Smooth muscle cell (in vitro differentiated cells): ENCODE results near the gene FIG4. TPM values are rescaled to one million over a fixed set of nuclear protein-coding genes. Genes with fewer than 3 reads are reported as not detected.

Source experiments
- DNase-seq: peaks from one replicate; lab custom pipeline; 2025; ENCODE audit not compliant: unreplicated experiment; lab: John Stamatoyannopoulos, UW
- H2AFZ ChIP-seq: fragments of 200-600 bp; sonication (generic); 2 replicates; pipeline ENCODE4 v1.6.0; 2016; ENCODE audit warnings: antibody characterized with exemption, low read depth, mild to moderate bottlenecking
- H3F3A ChIP-seq: fragments of 200-600 bp; sonication (generic); 2 replicates; pipeline ENCODE4 v1.6.0; 2017; ENCODE audit warnings: antibody characterized with exemption, low read depth
- H3K27ac ChIP-seq: fragments of 200-600 bp; sonication (generic); 2 replicates; pipeline ENCODE4 v1.5.1; 2016; ENCODE audit warnings: low read depth, mild to moderate bottlenecking
- H3K27me3 ChIP-seq: fragments of 200-600 bp; sonication (generic); 2 replicates; pipeline ENCODE4 v1.6.1; 2016; ENCODE audit warnings: low read depth, mild to moderate bottlenecking
- H3K36me3 ChIP-seq: fragments of 200-600 bp; sonication (generic); 2 replicates; pipeline ENCODE4 v1.5.1; 2016; ENCODE audit warnings: low read depth
- H3K4me1 ChIP-seq: fragments of 200-600 bp; sonication (generic); 2 replicates; pipeline ENCODE4 v1.5.1; 2016; ENCODE audit warnings: low read depth
- H3K4me2 ChIP-seq: fragments of 200-600 bp; sonication (generic); 2 replicates; pipeline ENCODE4 v1.6.0; 2016; ENCODE audit warnings: mild to moderate bottlenecking
- H3K4me3 ChIP-seq: fragments of 200-600 bp; sonication (generic); 2 replicates; pipeline ENCODE4 v1.5.1; 2016; ENCODE audit warnings: mild to moderate bottlenecking
- H3K79me2 ChIP-seq: fragments of 200-600 bp; sonication (generic); 2 replicates; pipeline ENCODE4 v1.6.0; 2016; ENCODE audit warnings: low read depth, mild to moderate bottlenecking
- H3K9ac ChIP-seq: fragments of 200-600 bp; sonication (generic); 2 replicates; pipeline ENCODE4 v1.6.0; 2016; ENCODE audit warnings: low read depth
- H3K9me3 ChIP-seq: fragments of 200-600 bp; sonication (generic); replicated peaks from 2 replicates; pipeline ENCODE4 v1.5.1; 2016; ENCODE audit warnings: low read depth
- H4K20me1 ChIP-seq: fragments of 200-600 bp; sonication (generic); 2 replicates; pipeline ENCODE4 v1.6.0; 2016; ENCODE audit warnings: low read depth
- CTCF ChIP-seq: fragments of 200-600 bp; sonication (generic); IDR thresholded peaks from 2 replicates; pipeline ENCODE4 v1.5.1; 2017; ENCODE audit warnings: borderline replicate concordance, mild to moderate bottlenecking, antibody characterized with exemption; ENCODE audit not compliant: insufficient read depth, poor library complexity, severe bottlenecking
- WGBS: methylation state at CpG from one replicate; pipeline ENCODE4 v1.1.7; 2016; ENCODE audit warnings: low lambda C conversion rate; 5-methylcytosine and 5-hydroxymethylcytosine counted together
- polyA plus RNA-seq: library from polyadenylated mRNA; unstranded; fragments of >200 nt; fragmentation: Nextera tagmentation; extraction: Ambion mirVana; gene quantifications from 2 replicates; pipeline ENCODE4 v1.2.1, GENCODE V29; 2016
- total RNA-seq: library from RNA; depleted of rRNA; stranded (reverse); fragments of >200 nt; gene quantifications from 2 replicates; pipeline ENCODE4 v1.2.3, GENCODE V29; 2014

The FIG4 gene
- total and polyA plus RNA-seq, 2 experiments from 2014 or later: 12.1 to 12.4 TPM

- Histone ChIP-seq H3K79me2 (no peaks in the 10 kb centered on the region), H3K27ac (no peak overlapping the region), H3K36me3 (no peaks in the 10 kb centered on the region), H3F3A (no peaks in the 10 kb centered on the region), H4K20me1 (no peaks in the 10 kb centered on the region), H3K4me2 (no peak overlapping the region), H3K4me3 (no peak overlapping the region), H3K27me3 (no peaks in the 10 kb centered on the region), H3K9ac (no peak overlapping the region), H2AFZ (no peak overlapping the region), H3K4me1 (peaks cover 7% of the 10 kb centered on the region), H3K9me3 (no peaks in the 10 kb centered on the region)
- DNase-seq: no peak
- 81% methylated on average over 4 of the region's 4 CpGs for WGBS
- no peak for TF ChIP-seq CTCF
Observed at GRCh38 chr6:109669811-109670210, 21.3 kb upstream of the FIG4 start.

- Histone ChIP-seq H3K36me3 (no peaks in the 10 kb centered on the region), H3K4me3 (no peak overlapping the region), H4K20me1 (no peaks in the 10 kb centered on the region), H3K79me2 (no peaks in the 10 kb centered on the region), H3K4me1 (peaks cover 7% of the 10 kb centered on the region), H3K27me3 (no peaks in the 10 kb centered on the region), H2AFZ (no peak overlapping the region), H3K9ac (no peak overlapping the region), H3K4me2 (peak overlapping the region; percentile 70), H3F3A (no peaks in the 10 kb centered on the region), H3K27ac (peak overlapping the region; percentile 25), H3K9me3 (no peaks in the 10 kb centered on the region)
- no peak for TF ChIP-seq CTCF
- DNase-seq: no peak
- 40% methylated on average over 2 of the region's 2 CpGs for WGBS
Observed at GRCh38 chr6:109671733-109672132, 19.4 kb upstream of the FIG4 start.

GRCh38 chr6:109672175-109672574 is 18.9 kb upstream of the FIG4 start:
- Histone ChIP-seq H3K9ac (no peak overlapping the region), H3K9me3 (no peaks in the 10 kb centered on the region), H2AFZ (no peak overlapping the region), H3K4me1 (peaks cover 7% of the 10 kb centered on the region), H3K27me3 (no peaks in the 10 kb centered on the region), H3K79me2 (no peaks in the 10 kb centered on the region), H4K20me1 (no peaks in the 10 kb centered on the region), H3K36me3 (no peaks in the 10 kb centered on the region), H3K4me3 (no peak overlapping the region), H3K27ac (peak overlapping the region; percentile 25), H3K4me2 (no peak overlapping the region), H3F3A (no peaks in the 10 kb centered on the region)
- DNase-seq: no peak
- WGBS: 23% methylated on average over 1 of the region's 1 CpG
- no peak for TF ChIP-seq CTCF

- no peak overlapping the region for H3K9ac ChIP-seq
- H3K36me3 ChIP-seq: no peaks in the 10 kb centered on the region
- H4K20me1 ChIP-seq: no peaks in the 10 kb centered on the region
- no peak overlapping the region for H3K4me3 ChIP-seq
- H3K79me2 ChIP-seq: no peaks in the 10 kb centered on the region
- no peaks in the 10 kb centered on the region for H3K27me3 ChIP-seq
- no peak for TF ChIP-seq CTCF
- no peak for DNase-seq
- peaks cover 7% of the 10 kb centered on the region for H3K4me1 ChIP-seq
- no peak overlapping the region for H3K4me2 ChIP-seq
- no peaks in the 10 kb centered on the region for H3K9me3 ChIP-seq
- H3K27ac ChIP-seq: no peak overlapping the region
- H2AFZ ChIP-seq: no peak overlapping the region
- no peaks in the 10 kb centered on the region for H3F3A ChIP-seq
Observed at GRCh38 chr6:109672839-109673238, 18.3 kb upstream of the FIG4 start.
